ENCODE measurements around the gene OBSCN.

Gene OBSCN

DNA sequence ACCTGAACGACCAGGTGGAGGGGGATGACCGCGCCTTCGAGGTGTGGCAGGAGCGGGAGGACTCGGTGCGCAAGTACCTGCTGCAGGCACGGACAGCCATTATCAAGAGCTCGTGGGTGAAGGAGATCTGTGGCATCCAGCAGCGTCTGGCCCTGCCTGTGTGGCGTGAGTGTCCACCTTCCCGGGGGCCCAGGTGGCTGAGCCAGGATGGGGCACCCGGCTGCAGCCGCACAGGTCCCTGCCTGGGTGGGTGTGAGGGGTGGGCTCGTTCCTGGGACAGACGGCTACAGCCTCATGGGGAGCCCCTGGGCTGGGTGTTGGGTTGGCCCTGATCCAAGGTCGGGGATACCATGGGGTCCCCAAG lies 133.6 kb downstream of the OBSCN start:
- POLR2A ChIA-PET (ENCODE audit: low non-redundant PET), result no interaction called here
- CTCF ChIA-PET, result interaction anchor here (1.2 kb wide), 1 partner anchor 34 kb away, joined by 4 read pairs; no protein-coding TSS in a partner anchor
- no peak for TF ChIP-seq CTCF (conservative IDR thresholded peaks at IDR 0.05; ENCODE audit: low read depth)

DNA sequence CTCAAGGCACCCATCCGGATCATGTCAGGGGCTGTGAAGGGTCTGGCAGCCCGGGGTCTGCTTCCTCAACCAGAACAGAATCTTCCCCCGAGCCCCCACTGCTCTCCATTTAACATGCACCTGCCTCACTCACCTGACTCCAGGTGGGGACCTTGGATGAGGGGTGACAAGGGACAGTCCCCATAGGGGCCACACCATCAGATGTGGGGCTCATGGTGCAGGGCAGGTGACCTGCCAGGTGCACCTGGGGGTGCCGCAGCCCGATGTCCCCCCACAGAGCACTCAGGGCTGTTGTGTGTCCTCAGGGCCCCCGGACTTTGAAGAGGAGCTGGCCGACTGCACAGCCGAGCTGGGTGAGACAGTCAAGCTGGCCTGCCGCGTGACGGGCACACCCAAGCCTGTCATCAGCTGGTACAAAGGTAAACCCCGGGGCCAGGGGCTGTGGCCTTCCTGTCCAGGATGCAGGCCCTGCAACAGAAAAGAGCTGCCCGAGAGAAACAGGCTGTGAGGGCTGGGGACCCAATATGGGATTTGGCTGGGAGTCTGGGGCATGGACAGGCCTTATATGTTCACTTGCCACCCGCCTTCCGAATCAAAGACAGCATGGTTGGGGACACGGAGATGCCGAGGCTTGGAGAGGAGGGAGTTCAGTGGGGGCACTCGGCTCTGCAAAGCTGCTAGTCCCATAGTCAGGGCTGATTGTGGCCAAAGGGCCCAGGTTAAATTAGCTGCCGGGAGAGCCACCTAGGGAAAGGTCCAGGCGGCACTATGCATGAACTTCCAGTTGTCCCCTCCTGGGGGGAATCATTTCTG lies 134.2 kb downstream of the OBSCN start:
- CTCF ChIA-PET, result interaction anchor here (1.2 kb wide), 1 partner anchor 35 kb away, joined by 4 read pairs; no protein-coding TSS in a partner anchor
- no peak for TF ChIP-seq CTCF (conservative IDR thresholded peaks at IDR 0.05; ENCODE audit: low read depth)
- POLR2A ChIA-PET (ENCODE audit: low non-redundant PET), result no interaction called here
- no peak for DNase-seq (ENCODE audit: low spot score)
- no peak overlapping the region for H3K27ac ChIP-seq

More for the DNA sequence above, 133.6 kb downstream of the OBSCN start:
- H3K27ac ChIP-seq, result no peak overlapping the region
- no peak for DNase-seq (ENCODE audit: low spot score)

GRCh38 chr1:228342627-228343190 lies 134.9 kb downstream of the OBSCN start:
- POLR2A ChIA-PET (ENCODE audit: low non-redundant PET), result no interaction called here
- H3K27ac ChIP-seq, result 0 out of 2 replicates have a peak overlapping the region, but pooled peaks have one; percentile 6
- no peak for TF ChIP-seq CTCF (conservative IDR thresholded peaks at IDR 0.05; ENCODE audit: low read depth)
- CTCF ChIA-PET, result interaction anchor here (1.2 kb wide), 1 partner anchor 35 kb away, joined by 4 read pairs; no protein-coding TSS in a partner anchor
- DNase-seq (ENCODE audit: low spot score), result no peak

DNA sequence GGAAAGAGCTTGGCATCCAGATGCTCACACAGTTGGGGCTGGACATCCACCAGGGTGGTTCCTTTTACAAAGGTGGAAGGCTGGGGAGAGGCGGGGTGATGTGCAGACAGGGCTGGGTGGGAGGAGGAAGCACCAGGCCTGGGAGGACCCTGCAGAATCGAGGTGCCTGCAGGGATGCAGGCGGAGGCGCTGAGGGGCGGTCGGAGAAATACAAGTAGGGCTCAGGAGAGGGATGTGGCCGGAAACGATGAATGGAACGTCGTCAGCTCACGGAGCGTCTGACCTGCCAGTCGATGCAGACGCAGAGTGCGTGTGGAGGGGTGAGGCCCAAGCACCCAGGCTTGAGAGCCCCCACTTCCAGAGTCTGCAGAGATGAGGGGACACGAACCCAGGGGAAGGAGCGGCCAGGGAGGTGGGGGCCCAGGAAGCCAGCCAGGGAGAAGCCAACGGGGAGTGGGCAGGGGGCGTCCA lies 135.4 kb downstream of the OBSCN start:
- H3K27ac ChIP-seq, result 0 out of 2 replicates have a peak overlapping the region, but pooled peaks have one; percentile 6
- no peak for TF ChIP-seq CTCF (conservative IDR thresholded peaks at IDR 0.05; ENCODE audit: low read depth)
- CTCF ChIA-PET, result no interaction called here
- POLR2A ChIA-PET (ENCODE audit: low non-redundant PET), result no interaction called here
- DNase-seq (ENCODE audit: low spot score), result no peak

- CTCF ChIA-PET, result interaction anchor here (0.7 kb wide), 1 partner anchor 9 kb away, joined by 3 read pairs; no protein-coding TSS in a partner anchor
- POLR2A ChIA-PET (ENCODE audit: low non-redundant PET), result no interaction called here
These were observed 136.8 kb downstream of the OBSCN start for GRCh38 chr1:228344631-228345072.

More at GRCh38 chr1:228344631-228345072, 136.8 kb downstream of the OBSCN start:
- peak overlapping the region; percentile 22; the same call in 1 of the 2 replicates for H3K27ac ChIP-seq
- no peak for TF ChIP-seq CTCF (conservative IDR thresholded peaks at IDR 0.05; ENCODE audit: low read depth)
- DNase-seq (ENCODE audit: low spot score), result peak; percentile 52
